Measurements from ENCODE around the gene PIK3CA. TPM values are rescaled to one million over a fixed set of nuclear protein-coding genes. Genes with fewer than 3 reads are reported as not detected.

The PIK3CA gene
- total RNA-seq, 1 donor from 2014 or later, result 20.8 TPM

GRCh38 chr3:179156775-179157174, 8.6 kb downstream of the PIK3CA start:
- DNase-seq (ENCODE audit: low read depth in 2 of 2), result peak in 1 of 2 donors; percentile 10

- no peak for DNase-seq (ENCODE audit: low read depth in 2 of 2)
Measured at GRCh38 chr3:179158336-179159039, 10.3 kb downstream of the PIK3CA start.

- no peak for DNase-seq (ENCODE audit: low read depth in 2 of 2)
Measured at GRCh38 chr3:179163503-179163902, 15.3 kb downstream of the PIK3CA start.

GRCh38 chr3:179164857-179165256, 16.7 kb downstream of the PIK3CA start:
- no peak for DNase-seq (ENCODE audit: low read depth in 2 of 2)

- no peak for DNase-seq (ENCODE audit: low read depth in 2 of 2)
Measured at GRCh38 chr3:179166561-179167201, 18.5 kb downstream of the PIK3CA start.

- no peak for DNase-seq (ENCODE audit: low read depth in 2 of 2)
Measured at GRCh38 chr3:179168918-179169317, 20.8 kb downstream of the PIK3CA start.

- no peak for DNase-seq (ENCODE audit: low read depth in 2 of 2)
Measured at GRCh38 chr3:179172546-179172945, 24.4 kb downstream of the PIK3CA start.

GRCh38 chr3:179174316-179174715, 26.2 kb downstream of the PIK3CA start:
- no peak for DNase-seq (ENCODE audit: low read depth in 2 of 2)

GRCh38 chr3:179174898-179175297, 26.7 kb downstream of the PIK3CA start:
- DNase-seq (ENCODE audit: low read depth in 2 of 2), result peak in 1 of 2 donors; percentile 34

GRCh38 chr3:179175358-179175757, 27.2 kb downstream of the PIK3CA start:
- DNase-seq (ENCODE audit: low read depth in 2 of 2), result no peak

- DNase-seq (ENCODE audit: low read depth in 2 of 2), result no peak
Measured at GRCh38 chr3:179177611-179178010, 29.5 kb downstream of the PIK3CA start.

- DNase-seq (ENCODE audit: low read depth in 2 of 2), result no peak
Measured at GRCh38 chr3:179179256-179179655, 31.1 kb downstream of the PIK3CA start.

GRCh38 chr3:179179979-179180759, 32.0 kb downstream of the PIK3CA start:
- peak in 1 of 2 donors; percentile 12 for DNase-seq (ENCODE audit: low read depth in 2 of 2)

- DNase-seq (ENCODE audit: low read depth in 2 of 2), result peak; percentile 60 to 79
Measured at GRCh38 chr3:179181021-179181472, 32.9 kb downstream of the PIK3CA start.

- DNase-seq (ENCODE audit: low read depth in 2 of 2), result peak in 1 of 2 donors; percentile 16
Measured at GRCh38 chr3:179181993-179182551, 33.9 kb downstream of the PIK3CA start.

- no peak for DNase-seq (ENCODE audit: low read depth in 2 of 2)
Measured at GRCh38 chr3:179182902-179183301, 34.7 kb downstream of the PIK3CA start.

- DNase-seq (ENCODE audit: low read depth in 2 of 2), result no peak
Measured at GRCh38 chr3:179184826-179185225, 36.7 kb downstream of the PIK3CA start.

GRCh38 chr3:179186426-179186825, 38.3 kb downstream of the PIK3CA start:
- peak in 1 of 2 donors; percentile 15 for DNase-seq (ENCODE audit: low read depth in 2 of 2)

- DNase-seq (ENCODE audit: low read depth in 2 of 2), result peak in 1 of 2 donors; percentile 31
Measured at GRCh38 chr3:179189759-179190158, 41.6 kb downstream of the PIK3CA start.

GRCh38 chr3:179190581-179190980, 42.4 kb downstream of the PIK3CA start:
- DNase-seq (ENCODE audit: low read depth in 2 of 2), result no peak

GRCh38 chr3:179192542-179192941, 44.4 kb downstream of the PIK3CA start:
- no peak for DNase-seq (ENCODE audit: low read depth in 2 of 2)

GRCh38 chr3:179194931-179195330, 46.8 kb downstream of the PIK3CA start:
- peak in 1 of 2 donors; percentile 13 for DNase-seq (ENCODE audit: low read depth in 2 of 2)
